Measurements from ENCODE around the gene NR2F1. TPM values are rescaled to one million over a fixed set of nuclear protein-coding genes. Genes with fewer than 3 reads are reported as not detected.

NR2F1 gene
- total RNA-seq, 1 experiment from 2014 or later: 51.2 TPM

GRCh38 chr5:93579692-93580062 lies 3.3 kb upstream of the NR2F1 start:
- intact Hi-C loops (cut with micrococcal nuclease): loop anchor here (2.0 to 10.0 kb wide), 7 partner anchors 338 to 1315 kb away; no protein-coding TSS in a partner anchor
- ATAC-seq (no peak), DNase-seq (ENCODE audit: low read depth, low spot score) (no peak)
- Histone ChIP-seq H3K79me2 (ENCODE audit: insufficient read depth, low read length) (no peaks in the 10 kb centered on the region), H3K4me1 (ENCODE audit: control insufficient read depth in 1 of 2, insufficient read depth in 2 of 2, low read length in 2 of 2) (peaks cover 23 to 24% of the 10 kb centered on the region in 2 experiments), H3K9ac (ENCODE audit: low read length) (peak overlapping the region; percentile 64), H2AFZ (ENCODE audit: low read depth, low read length, poor library complexity, severe bottlenecking) (no peak overlapping the region), H4K20me1 (ENCODE audit: insufficient read depth) (no peaks in the 10 kb centered on the region), H3K9me3 (ENCODE audit: control insufficient read depth in 1 of 2, insufficient read depth in 1 of 2, low read depth in 1 of 2, low read length in 2 of 2) (no peaks in the 10 kb centered on the region), H3K27ac (ENCODE audit: low read depth, low read length) (peak overlapping the region; percentile 99), H3K4me2 (ENCODE audit: low read length) (peak overlapping the region; percentile 98), H3K4me3 (replicated peaks in 1 of 2; ENCODE audit: low read depth in 1 of 2, low read length in 2 of 2) (peak overlapping the region; percentile 70 to 85), H3K9me2 (ENCODE audit: insufficient read depth) (no peaks in the 10 kb centered on the region), H3K36me3 (ENCODE audit: control insufficient read depth in 1 of 2, insufficient read depth in 2 of 2, low read length in 2 of 2) (no peaks in the 10 kb centered on the region), H3K27me3 (ENCODE audit: insufficient read depth, low read length) (no peaks in the 10 kb centered on the region)
- ChIA-PET RAD21 (ENCODE audit: low non-redundant PET in 1 of 2, low total read pairs in 2 of 2, uncharacterized antibody in 2 of 2, unreplicated experiment in 2 of 2) (no interaction called here), POLR2A (no interaction called here), CTCF (no interaction called here)
- BruUV-seq (replicated peaks): no TSS peak
- TF ChIP-seq REST (IDR thresholded peaks at IDR 0.05; ENCODE audit: low read depth): no peak
- TF ChIP-seq CBX3 (IDR thresholded peaks at IDR 0.05; ENCODE audit: low read depth): no peak
- TF ChIP-seq EZH2phosphoT487 (IDR thresholded peaks at IDR 0.05; ENCODE audit: borderline replicate concordance): no peak
- TF ChIP-seq FOSL1 (IDR thresholded peaks at IDR 0.05; ENCODE audit: low read depth): no peak
- TF ChIP-seq ZNF274 (IDR thresholded peaks at IDR 0.05; ENCODE audit: low read depth, low read length): no peak
- no peak for TF ChIP-seq SP1 (IDR thresholded peaks at IDR 0.05; ENCODE audit: low read depth)
- no peak for TF ChIP-seq ZBTB33 (IDR thresholded peaks at IDR 0.05; ENCODE audit: extremely low read depth, insufficient replicate concordance, low read length)
- TF ChIP-seq MAX (IDR thresholded peaks at IDR 0.05): no peak
- TF ChIP-seq YY1 (IDR thresholded peaks at IDR 0.05; ENCODE audit: extremely low read depth, insufficient replicate concordance, low read depth, low read length): no peak
- no peak for TF ChIP-seq EZH2 (IDR thresholded peaks at IDR 0.05)
- no peak for TF ChIP-seq EGR1 (IDR thresholded peaks at IDR 0.05; ENCODE audit: low read depth)
- no peak for TF ChIP-seq SIN3A (IDR thresholded peaks at IDR 0.05; ENCODE audit: low read depth)
- no peak for TF ChIP-seq SRF (IDR thresholded peaks at IDR 0.05; ENCODE audit: low read depth)
- no peak for TF ChIP-seq TCF7L2 (IDR thresholded peaks at IDR 0.05; ENCODE audit: borderline replicate concordance, extremely low read depth, insufficient read depth, insufficient read length)
- TF ChIP-seq JUND (IDR thresholded peaks at IDR 0.05): no peak
- TF ChIP-seq CEBPB (IDR thresholded peaks at IDR 0.05; ENCODE audit: low read depth): no peak
- no peak for TF ChIP-seq ATF3 (IDR thresholded peaks at IDR 0.05)
- no peak for TF ChIP-seq ELF1 (IDR thresholded peaks at IDR 0.05; ENCODE audit: borderline replicate concordance, low read depth)
- TF ChIP-seq POLR2AphosphoS5 (IDR thresholded peaks at IDR 0.05; ENCODE audit: low read depth, low read length): no peak

All from HCT116 (cell line).